Vagina (tissue), 2 donors: ENCODE measurements around the gene DCTN1.

Experiments used
- POLR2A ChIP-seq, 2 donors: fragments of 450-650 bp; IDR thresholded peaks; one replicate each; pipeline ENCODE4 v1.6.1; 2017; ENCODE audit warnings: antibody characterized with exemption in 2 of 2, mild to moderate bottlenecking in 2 of 2, moderate library complexity in 2 of 2
- TF ChIP-seq, protein P1 (sequence below), 3 experiments: fragments of 450-650 bp in 2 of 3; fragments of 200-600 bp in 1 of 3; sonication (generic) in 1 of 3; IDR thresholded peaks; one replicate each; pipeline ENCODE4 v1.5.1; 2017 to 2019; ENCODE audit warnings: antibody characterized with exemption in 3 of 3, mild to moderate bottlenecking in 2 of 3, moderate library complexity in 2 of 3

DNA sequence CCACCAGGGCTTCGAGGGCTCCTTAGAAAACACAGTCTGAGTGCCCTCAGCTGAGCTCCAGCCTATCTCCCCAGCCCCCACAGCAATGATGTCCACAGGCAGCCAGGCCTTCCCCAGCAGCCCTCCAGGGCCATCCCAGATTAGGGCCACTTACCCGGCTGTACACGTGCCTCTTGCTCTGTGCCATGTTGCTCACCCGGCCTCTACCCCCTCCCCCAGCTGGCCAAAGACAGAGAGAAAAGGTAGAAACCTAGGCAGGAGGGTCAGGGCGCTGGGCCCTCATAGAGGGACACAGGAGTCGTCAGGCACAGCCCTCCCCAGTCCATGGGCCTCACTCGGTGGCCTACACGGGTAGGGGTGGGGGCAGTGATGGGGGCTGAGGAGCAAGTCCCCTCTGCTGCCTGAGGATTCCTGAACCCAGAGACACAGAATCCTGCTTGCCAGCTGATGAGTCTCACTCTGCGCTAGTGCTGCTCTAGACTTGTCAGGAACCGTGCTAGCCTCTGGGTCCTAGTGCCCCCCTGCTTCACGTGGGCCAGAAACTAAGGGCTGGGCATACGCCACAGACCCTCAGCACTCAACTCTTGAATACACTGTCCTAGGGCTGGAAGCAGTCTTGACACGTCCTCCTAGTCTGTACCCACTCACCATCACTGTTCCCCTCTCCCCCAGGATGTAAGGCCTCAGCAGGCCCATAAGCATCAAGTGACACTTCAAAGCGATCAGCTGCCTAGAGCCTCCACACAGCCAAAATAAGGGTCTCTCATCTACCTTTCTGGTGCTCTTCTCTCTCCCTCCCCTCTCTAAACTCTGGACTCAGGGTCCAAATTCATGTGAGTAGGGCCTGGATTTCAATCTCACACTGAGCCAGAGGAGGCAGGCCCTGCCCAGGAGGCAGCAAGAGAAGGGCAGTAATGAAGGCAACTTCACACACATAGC is at the start of gene DCTN1:
- TF ChIP-seq, protein P1, sequence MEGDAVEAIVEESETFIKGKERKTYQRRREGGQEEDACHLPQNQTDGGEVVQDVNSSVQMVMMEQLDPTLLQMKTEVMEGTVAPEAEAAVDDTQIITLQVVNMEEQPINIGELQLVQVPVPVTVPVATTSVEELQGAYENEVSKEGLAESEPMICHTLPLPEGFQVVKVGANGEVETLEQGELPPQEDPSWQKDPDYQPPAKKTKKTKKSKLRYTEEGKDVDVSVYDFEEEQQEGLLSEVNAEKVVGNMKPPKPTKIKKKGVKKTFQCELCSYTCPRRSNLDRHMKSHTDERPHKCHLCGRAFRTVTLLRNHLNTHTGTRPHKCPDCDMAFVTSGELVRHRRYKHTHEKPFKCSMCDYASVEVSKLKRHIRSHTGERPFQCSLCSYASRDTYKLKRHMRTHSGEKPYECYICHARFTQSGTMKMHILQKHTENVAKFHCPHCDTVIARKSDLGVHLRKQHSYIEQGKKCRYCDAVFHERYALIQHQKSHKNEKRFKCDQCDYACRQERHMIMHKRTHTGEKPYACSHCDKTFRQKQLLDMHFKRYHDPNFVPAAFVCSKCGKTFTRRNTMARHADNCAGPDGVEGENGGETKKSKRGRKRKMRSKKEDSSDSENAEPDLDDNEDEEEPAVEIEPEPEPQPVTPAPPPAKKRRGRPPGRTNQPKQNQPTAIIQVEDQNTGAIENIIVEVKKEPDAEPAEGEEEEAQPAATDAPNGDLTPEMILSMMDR (IDR thresholded peaks at IDR 0.05): no peak
- no peak for TF ChIP-seq POLR2A (IDR thresholded peaks at IDR 0.05)
